ENCODE measurements around the gene OR4C13.
"Not testable (repeated sequence)": the region's sequence is repeated elsewhere in the genome, so short reads cannot be mapped to it uniquely, and the experiment has no call there.

Gene OR4C13

DNA sequence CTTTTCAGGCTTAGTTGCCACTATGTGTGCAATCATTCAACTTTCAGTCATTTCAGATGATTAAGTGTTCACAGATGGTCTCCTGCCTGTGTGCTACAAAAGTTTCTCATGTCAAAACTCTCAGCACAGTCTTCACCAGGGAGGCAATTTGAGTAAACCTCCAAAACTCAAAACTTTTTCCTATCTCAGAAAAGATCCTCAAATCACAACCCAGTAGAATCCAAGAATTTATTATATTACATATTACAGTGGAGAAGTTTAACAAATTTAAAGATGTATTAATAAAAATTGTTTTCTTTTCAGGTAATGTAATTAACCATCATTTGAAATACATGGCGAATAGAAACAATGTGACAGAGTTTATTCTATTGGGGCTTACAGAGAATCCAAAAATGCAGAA, at the start of gene OR4C13:
Gene OR4C13 (plus strand): TSS at position 301 of the 400 bp plus-strand sequence. CDS start 32 bp downstream, at position 333.
- no peaks in the 10 kb centered on the region for H3K4me1 ChIP-seq (ENCODE audit: control insufficient read depth, insufficient read depth, low read length, unreplicated experiment)
- no peak within 1 kb of the TSS for H2AFZ ChIP-seq (ENCODE audit: low read length, unreplicated experiment)
- no peaks in the 10 kb centered on the region for H3K36me3 ChIP-seq (ENCODE audit: insufficient read depth, low read length)
- no peaks in the 10 kb centered on the region for H3K79me2 ChIP-seq (ENCODE audit: control insufficient read depth, insufficient read depth, low read length, unreplicated experiment)
- H3K27me3 ChIP-seq (ENCODE audit: insufficient read depth, low read length), result no peaks in the 10 kb centered on the region
- H3K27ac ChIP-seq (ENCODE audit: low read depth, low read length), result no peak within 1 kb of the TSS
- H3K4me3 ChIP-seq (ENCODE audit: low read depth, low read length), result no peak within 1 kb of the TSS

- not testable (repeated sequence) for H3K79me2 ChIP-seq (ENCODE audit: control insufficient read depth, insufficient read depth, low read length, unreplicated experiment); H3K4me1 ChIP-seq (ENCODE audit: control insufficient read depth, insufficient read depth, low read length, unreplicated experiment)
These were observed 40.7 kb upstream of the OR4C13 start for GRCh38 chr11:49911516-49911915.

DNA sequence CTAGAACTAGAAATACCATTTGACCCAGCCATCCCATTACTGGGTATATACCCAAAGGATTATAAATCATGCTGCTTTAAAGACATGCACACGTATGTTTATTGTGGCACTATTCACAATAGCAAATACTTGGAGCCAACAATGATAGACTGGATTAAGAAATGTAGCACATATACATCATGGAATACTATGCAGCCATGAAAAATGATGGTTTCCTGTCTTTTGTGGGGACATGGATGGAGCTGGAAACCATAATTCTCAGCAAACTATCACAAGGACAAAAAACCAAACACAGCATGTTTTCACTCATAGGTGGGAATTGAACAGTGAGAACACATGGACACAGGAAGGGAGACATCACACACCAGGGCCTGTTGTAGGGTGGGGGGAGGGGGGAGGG, 3.5 kb upstream of the OR4C13 start:
- not testable (repeated sequence) for H3K4me3 ChIP-seq (ENCODE audit: low read depth, low read length); H3K4me1 ChIP-seq (ENCODE audit: control insufficient read depth, insufficient read depth, low read length, unreplicated experiment); H2AFZ ChIP-seq (ENCODE audit: low read length, unreplicated experiment); H3K27me3 ChIP-seq (ENCODE audit: insufficient read depth, low read length); H3K79me2 ChIP-seq (ENCODE audit: control insufficient read depth, insufficient read depth, low read length, unreplicated experiment); H3K27ac ChIP-seq (ENCODE audit: low read depth, low read length); H3K36me3 ChIP-seq (ENCODE audit: insufficient read depth, low read length)

More at GRCh38 chr11:49911516-49911915, 40.7 kb upstream of the OR4C13 start:
- H3K36me3 ChIP-seq (ENCODE audit: insufficient read depth, low read length); H3K27ac ChIP-seq (ENCODE audit: low read depth, low read length); H2AFZ ChIP-seq (ENCODE audit: low read length, unreplicated experiment); H3K4me3 ChIP-seq (ENCODE audit: low read depth, low read length); H3K27me3 ChIP-seq (ENCODE audit: insufficient read depth, low read length): not testable (repeated sequence)

DNA sequence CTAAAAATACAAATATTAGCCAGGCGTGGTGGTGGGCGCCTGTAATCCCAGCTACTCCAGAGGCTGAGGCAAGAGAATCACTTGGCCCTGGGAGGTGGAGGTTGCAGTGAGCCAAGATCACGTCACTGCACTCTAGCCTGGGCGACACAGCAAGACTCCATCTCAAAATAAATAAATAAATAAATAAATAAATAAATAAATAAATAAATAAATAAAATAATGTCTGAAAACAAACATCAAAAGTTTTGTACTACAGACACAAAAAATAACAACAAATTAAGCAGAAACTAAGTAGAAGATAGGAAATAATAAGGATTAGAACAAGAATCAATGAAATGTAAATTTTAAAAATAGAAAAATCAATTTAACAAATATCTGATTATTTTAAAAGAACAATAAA, 21.2 kb downstream of the OR4C13 start:
- not testable (repeated sequence) for H3K27ac ChIP-seq (ENCODE audit: low read depth, low read length)

GRCh38 chr11:49982435-49982834, 30.2 kb downstream of the OR4C13 start, which contains the start of gene OR4C12:
Gene OR4C12 (minus strand): TSS chr11:49982535. CDS start chr11:49982501, 34 bp downstream.
- H3K27ac ChIP-seq (ENCODE audit: low read depth, low read length), result not testable (repeated sequence)

More for the DNA sequence above, 21.2 kb downstream of the OR4C13 start:
- H3K4me3 ChIP-seq (ENCODE audit: low read depth, low read length); H3K27me3 ChIP-seq (ENCODE audit: insufficient read depth, low read length); H3K36me3 ChIP-seq (ENCODE audit: insufficient read depth, low read length); H2AFZ ChIP-seq (ENCODE audit: low read length, unreplicated experiment); H3K4me1 ChIP-seq (ENCODE audit: control insufficient read depth, insufficient read depth, low read length, unreplicated experiment); H3K79me2 ChIP-seq (ENCODE audit: control insufficient read depth, insufficient read depth, low read length, unreplicated experiment): not testable (repeated sequence)

GRCh38 chr11:49995565-49995964, 43.4 kb downstream of the OR4C13 start:
- Histone ChIP-seq H2AFZ (ENCODE audit: low read length, unreplicated experiment) (no peak overlapping the region), H3K79me2 (ENCODE audit: control insufficient read depth, insufficient read depth, low read length, unreplicated experiment) (no peaks in the 10 kb centered on the region), H3K4me1 (ENCODE audit: control insufficient read depth, insufficient read depth, low read length, unreplicated experiment) (no peaks in the 10 kb centered on the region), H3K27ac (ENCODE audit: low read depth, low read length) (no peak overlapping the region), H3K27me3 (ENCODE audit: insufficient read depth, low read length) (no peaks in the 10 kb centered on the region), H3K36me3 (ENCODE audit: insufficient read depth, low read length) (no peaks in the 10 kb centered on the region), H3K4me3 (ENCODE audit: low read depth, low read length) (no peak overlapping the region)

More at GRCh38 chr11:49982435-49982834, 30.2 kb downstream of the OR4C13 start, which contains the start of gene OR4C12:
- H3K4me1 ChIP-seq (ENCODE audit: control insufficient read depth, insufficient read depth, low read length, unreplicated experiment); H2AFZ ChIP-seq (ENCODE audit: low read length, unreplicated experiment); H3K4me3 ChIP-seq (ENCODE audit: low read depth, low read length); H3K36me3 ChIP-seq (ENCODE audit: insufficient read depth, low read length); H3K27me3 ChIP-seq (ENCODE audit: insufficient read depth, low read length); H3K79me2 ChIP-seq (ENCODE audit: control insufficient read depth, insufficient read depth, low read length, unreplicated experiment): not testable (repeated sequence)
